Transverse colon (tissue), 4 donors: Measurements from ENCODE around the gene UBE2O. TPM values are rescaled to one million over a fixed set of nuclear protein-coding genes. Genes with fewer than 3 reads are reported as not detected.

Experiments
- DNase-seq: peaks from one replicate; pipeline ENCODE4 v3.0.0-alpha.2; 2019
- H3K27ac ChIP-seq, 4 donors: fragments of 200-600 bp; sonication (generic); 2 replicates each; pipeline ENCODE4 v1.5.1; 2016 to 2018; ENCODE audit warnings: inconsistent platforms in 4 of 4
- H3K27me3 ChIP-seq: fragments of 200-600 bp; sonication (generic); 2 replicates; pipeline ENCODE4 v1.5.1; 2017; ENCODE audit warnings: inconsistent platforms
- H3K36me3 ChIP-seq, 4 donors: fragments of 200-600 bp; sonication (generic); 2 replicates each; pipeline ENCODE4 v1.5.1; 2017 to 2019; ENCODE audit warnings: inconsistent platforms in 4 of 4
- H3K4me1 ChIP-seq, 4 donors: fragments of 200-600 bp; sonication (generic); 2 replicates each; pipeline ENCODE4 v1.5.1; 2017 to 2020; ENCODE audit warnings: inconsistent platforms in 4 of 4
- H3K4me3 ChIP-seq, 4 donors: fragments of 200-600 bp; sonication (generic); 1 replicate in 1 of 4; 2 replicates in 3 of 4; pipeline versions ENCODE4 v1.5.1 to v1.6.1; 2017 to 2019; ENCODE audit warnings: inconsistent platforms in 4 of 4
- H3K9me3 ChIP-seq, 2 donors: fragments of 200-600 bp; sonication (generic); 2 replicates each; pipeline ENCODE4 v1.5.1; 2017 to 2019; ENCODE audit warnings: inconsistent platforms in 2 of 2
- EP300 ChIP-seq: sonication (generic); formaldehyde crosslinking; IDR thresholded peaks from one replicate; pipeline ENCODE4 v1.6.1; 2017; ENCODE audit warnings: antibody characterized with exemption, low read depth
- POLR2A ChIP-seq: fragments of 450-650 bp; IDR thresholded peaks from one replicate; pipeline ENCODE4 v1.6.1; 2016; ENCODE audit warnings: antibody characterized with exemption, mild to moderate bottlenecking, moderate library complexity
- POLR2AphosphoS5 ChIP-seq, 3 donors: sonication (generic); formaldehyde crosslinking; IDR thresholded peaks; one replicate each; pipeline ENCODE4 v1.6.1; 2016; ENCODE audit warnings: antibody characterized with exemption in 3 of 3
- WGBS, 2 donors: methylation state at CpG; one replicate each; pipeline ENCODE4 v1.1.5; 2018; ENCODE audit warnings: low coverage in 1 of 2; 5-methylcytosine and 5-hydroxymethylcytosine counted together
- in situ Hi-C, 4 donors: fragments of 200-750 bp; cut with MboI; loops; one replicate each; pipeline versions ENCODE4 v1.15.0 to v1.15.1; 2017; ENCODE audit warnings: low sequenced_read_pairs in 3 of 4, low pct_ligation_motif_present in 1 of 4, low pct_unique_long_range_greater_than_20kb in 1 of 4
- intact Hi-C: fragments of 100-400 bp; cut with DNase I; formaldehyde crosslinking; loops from one replicate; pipeline ENCODE4 v1.15.1; 2023; ENCODE audit warnings: low total_unique reads
- total RNA-seq, 4 donors: library from RNA; depleted of rRNA; stranded (reverse); fragments of >200 nt; gene quantifications; one replicate each; pipeline ENCODE4 v1.1.0, GENCODE V29; 2016
- TF ChIP-seq, protein P1 (sequence below), 5 experiments: fragments of 200-600 bp in 3 of 5; fragments of 450-650 bp in 2 of 5; sonication (generic) in 3 of 5; IDR thresholded peaks; 1 replicate in 2 of 5; 2 replicates in 3 of 5; pipeline ENCODE4 v1.5.1; 2016 to 2017; ENCODE audit warnings: antibody characterized with exemption in 5 of 5, inconsistent platforms in 3 of 5, mild to moderate bottlenecking in 2 of 5, moderate library complexity in 1 of 5

The UBE2O gene
- total RNA-seq, 4 donors from 2014 or later, result 9.8 to 28.8 (median 15.9) TPM

DNA sequence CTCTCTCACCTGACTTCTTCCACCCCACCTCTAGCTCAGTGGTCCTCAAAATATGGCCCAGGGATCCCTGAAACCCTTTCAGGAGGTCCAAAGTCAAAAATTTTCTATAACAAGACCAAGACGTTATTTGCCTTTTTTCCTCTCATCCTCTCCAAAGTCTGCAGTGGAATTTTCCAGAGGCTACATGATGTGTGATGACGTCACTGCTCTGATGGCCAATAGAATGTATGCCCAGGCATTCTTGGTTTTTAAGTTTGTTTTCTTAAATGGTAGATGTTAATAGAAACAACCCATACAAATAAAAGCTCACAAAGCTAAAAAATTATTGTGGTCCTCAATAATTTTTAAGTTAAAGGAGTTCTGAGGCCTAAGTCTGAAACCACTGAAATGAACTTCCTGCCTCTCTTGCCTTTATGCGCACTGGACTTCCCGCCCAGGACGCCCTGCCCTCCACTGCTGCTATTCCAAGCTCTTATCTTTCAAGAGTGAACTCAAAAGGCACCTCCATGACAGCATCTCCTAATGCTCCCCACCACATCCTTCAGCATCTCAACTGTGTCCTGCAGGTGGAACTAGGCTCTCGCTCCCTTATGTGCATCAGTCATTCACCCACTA, 13.5 kb downstream of the UBE2O start:
- no peak overlapping the region for H3K4me3 ChIP-seq
- no peaks in the 10 kb centered on the region for H3K9me3 ChIP-seq
- no peak for DNase-seq
- no peak overlapping the region for H3K27ac ChIP-seq
- no peaks in the 10 kb centered on the region for H3K36me3 ChIP-seq
- WGBS, 2 donors, result 87 to 90% methylated on average over 4 to 6 of the region's 6 CpGs
- H3K27me3 ChIP-seq, result no peaks in the 10 kb centered on the region
- no peak for TF ChIP-seq EP300
- TF ChIP-seq POLR2AphosphoS5 (IDR thresholded peaks at IDR 0.05), result no peak
- TF ChIP-seq, protein P1, sequence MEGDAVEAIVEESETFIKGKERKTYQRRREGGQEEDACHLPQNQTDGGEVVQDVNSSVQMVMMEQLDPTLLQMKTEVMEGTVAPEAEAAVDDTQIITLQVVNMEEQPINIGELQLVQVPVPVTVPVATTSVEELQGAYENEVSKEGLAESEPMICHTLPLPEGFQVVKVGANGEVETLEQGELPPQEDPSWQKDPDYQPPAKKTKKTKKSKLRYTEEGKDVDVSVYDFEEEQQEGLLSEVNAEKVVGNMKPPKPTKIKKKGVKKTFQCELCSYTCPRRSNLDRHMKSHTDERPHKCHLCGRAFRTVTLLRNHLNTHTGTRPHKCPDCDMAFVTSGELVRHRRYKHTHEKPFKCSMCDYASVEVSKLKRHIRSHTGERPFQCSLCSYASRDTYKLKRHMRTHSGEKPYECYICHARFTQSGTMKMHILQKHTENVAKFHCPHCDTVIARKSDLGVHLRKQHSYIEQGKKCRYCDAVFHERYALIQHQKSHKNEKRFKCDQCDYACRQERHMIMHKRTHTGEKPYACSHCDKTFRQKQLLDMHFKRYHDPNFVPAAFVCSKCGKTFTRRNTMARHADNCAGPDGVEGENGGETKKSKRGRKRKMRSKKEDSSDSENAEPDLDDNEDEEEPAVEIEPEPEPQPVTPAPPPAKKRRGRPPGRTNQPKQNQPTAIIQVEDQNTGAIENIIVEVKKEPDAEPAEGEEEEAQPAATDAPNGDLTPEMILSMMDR (IDR thresholded peaks at IDR 0.05), result no peak
- TF ChIP-seq POLR2A, result no peak
- H3K4me1 ChIP-seq, result peaks cover 0 to 2% (median 0%) of the 10 kb centered on the region in 4 donors
- in situ Hi-C loops, result no loop called here
- intact Hi-C loops, result no loop called here

GRCh38 chr17:76438906-76439305, 14.0 kb downstream of the UBE2O start:
- Histone ChIP-seq H3K36me3 (no peaks in the 10 kb centered on the region), H3K9me3 (no peaks in the 10 kb centered on the region), H3K4me3 (no peak overlapping the region), H3K27ac (no peak overlapping the region), H3K4me1 (peaks cover 0 to 2% (median 0%) of the 10 kb centered on the region in 4 donors), H3K27me3 (no peaks in the 10 kb centered on the region)
- intact Hi-C loops (no loop called here), in situ Hi-C loops (no loop called here)
- TF ChIP-seq POLR2AphosphoS5 (IDR thresholded peaks at IDR 0.05) (no peak), POLR2A (no peak), EP300 (no peak)
- TF ChIP-seq, protein P1 (IDR thresholded peaks at IDR 0.05), result no peak
- WGBS, 2 donors, result 80 to 91% methylated on average over 6 to 9 of the region's 9 CpGs
- no peak for DNase-seq

DNA sequence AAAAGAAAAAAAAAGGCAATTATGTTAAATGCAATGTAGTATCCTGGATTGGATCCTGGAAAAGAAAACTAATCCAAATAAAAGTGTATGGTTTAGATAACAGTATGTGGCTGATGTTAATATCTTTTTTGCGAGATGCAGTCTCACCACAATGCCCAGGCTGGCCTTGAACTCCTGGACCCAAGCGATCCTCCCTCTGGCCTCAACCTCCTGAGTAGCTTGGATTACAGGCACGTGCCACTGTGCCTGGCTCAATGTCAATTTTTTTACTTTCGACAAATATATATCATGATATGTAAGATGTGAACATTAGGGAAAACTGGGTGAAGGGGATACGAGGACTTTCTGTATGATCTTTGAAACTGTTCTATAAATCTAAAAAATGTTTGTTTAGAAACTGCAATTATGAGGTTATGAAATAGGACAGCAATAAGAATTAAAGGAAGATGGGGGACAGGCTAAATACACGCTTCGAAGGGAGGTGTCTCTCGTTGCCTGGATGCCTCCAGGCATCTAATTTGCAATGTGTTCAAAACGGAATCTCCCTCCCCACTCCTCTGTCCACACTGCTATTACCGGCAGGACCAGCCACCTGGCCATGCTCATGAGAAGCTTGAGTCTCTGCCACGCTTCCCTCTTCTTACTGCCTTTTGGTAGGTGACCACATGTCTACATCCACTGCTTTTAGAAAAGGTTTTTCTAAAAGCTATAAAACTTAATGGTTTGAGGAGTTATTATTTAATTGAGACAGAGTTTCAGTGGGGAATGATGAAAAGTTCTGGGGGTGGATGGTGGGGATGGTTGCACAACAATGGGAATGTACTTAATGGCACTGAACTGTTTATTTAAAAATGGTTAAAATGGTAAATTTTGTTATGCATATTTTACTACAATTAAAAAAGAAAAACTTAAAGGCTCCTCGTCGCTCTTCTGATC, 15.2 kb downstream of the UBE2O start:
- in situ Hi-C loops (no loop called here), intact Hi-C loops (no loop called here)
- Histone ChIP-seq H3K4me3 (no peak overlapping the region), H3K27me3 (no peaks in the 10 kb centered on the region), H3K36me3 (no peaks in the 10 kb centered on the region), H3K4me1 (peaks cover 0 to under 1% (median 0%) of the 10 kb centered on the region in 4 donors), H3K9me3 (no peaks in the 10 kb centered on the region), H3K27ac (no peak overlapping the region)
- DNase-seq, result no peak
- no peak for TF ChIP-seq EP300
- TF ChIP-seq POLR2AphosphoS5 (IDR thresholded peaks at IDR 0.05), result no peak
- TF ChIP-seq, protein P1 (IDR thresholded peaks at IDR 0.05), result no peak
- no peak for TF ChIP-seq POLR2A
- WGBS, 2 donors, result 70 to 78% methylated on average over 13 of the region's 13 CpGs

DNA sequence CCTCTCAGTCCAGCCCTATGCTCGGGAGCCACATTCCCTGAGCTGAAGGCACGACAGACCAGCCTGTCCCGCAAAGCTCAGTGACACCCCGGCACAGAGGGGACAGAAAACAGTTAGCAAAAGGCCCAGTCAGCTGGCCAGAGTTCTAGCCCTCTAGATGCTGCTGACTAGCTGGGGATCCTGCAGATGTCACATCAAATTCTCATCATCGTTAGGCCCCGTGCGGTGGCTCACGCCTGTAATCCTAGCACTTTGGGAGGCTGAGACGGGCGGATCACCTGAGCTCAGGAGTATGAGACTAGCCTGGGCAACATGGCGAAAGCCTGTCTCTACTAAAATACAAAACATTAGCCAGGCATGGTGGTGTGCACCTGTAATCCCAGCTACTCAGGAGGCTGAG, 17.2 kb downstream of the UBE2O start:
- Histone ChIP-seq H3K9me3 (no peaks in the 10 kb centered on the region), H3K27me3 (no peaks in the 10 kb centered on the region), H3K4me1 (no peaks in the 10 kb centered on the region), H3K36me3 (no peaks in the 10 kb centered on the region), H3K27ac (no peak overlapping the region), H3K4me3 (no peak overlapping the region)
- TF ChIP-seq, protein P1 (IDR thresholded peaks at IDR 0.05), result no peak
- TF ChIP-seq POLR2A (no peak), EP300 (no peak), POLR2AphosphoS5 (IDR thresholded peaks at IDR 0.05) (no peak)
- in situ Hi-C loops, result no loop called here
- intact Hi-C loops, result no loop called here
- DNase-seq, result no peak
- 99% methylated on average over 11 of the region's 11 CpGs; no CpG with 5 or more reads in 1 of the 2 donors for WGBS, 2 donors
